Measurements from ENCODE around the gene TNC.

The TNC gene

DNA sequence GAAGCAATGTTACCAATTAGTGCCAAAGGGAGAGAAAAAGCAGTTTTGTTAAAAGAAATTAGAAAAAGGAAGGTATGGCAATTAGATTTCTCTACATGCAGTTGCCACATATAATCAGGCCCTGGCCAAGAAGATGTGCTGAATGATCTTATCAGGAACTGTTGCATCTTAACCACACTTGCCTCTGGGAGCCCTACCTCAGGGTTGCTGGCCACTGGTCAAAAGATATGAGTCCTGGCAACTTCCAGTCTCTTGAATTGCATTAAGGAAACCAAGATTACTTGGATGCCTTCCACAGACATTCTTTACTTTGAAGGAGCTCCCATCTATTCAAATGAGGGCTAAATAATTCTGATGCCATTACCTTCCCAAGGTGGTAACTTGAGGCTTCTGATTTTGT is 60.4 kb downstream of the TNC start:
- Histone ChIP-seq H3K4me1 (ENCODE audit: control insufficient read depth, insufficient read depth, low read length) (no peaks in the 10 kb centered on the region), H3K9me3 (ENCODE audit: control insufficient read depth, insufficient read depth, low read length) (no peaks in the 10 kb centered on the region), H3K9ac (ENCODE audit: low read depth, low read length) (no peak overlapping the region), H3K27ac (ENCODE audit: low read depth, low read length) (no peak overlapping the region), H3K27me3 (ENCODE audit: control insufficient read depth, insufficient read depth, low read length) (no peaks in the 10 kb centered on the region), H3K36me3 (ENCODE audit: control insufficient read depth, insufficient read depth, low read length) (no peaks in the 10 kb centered on the region), H3K4me3 (ENCODE audit: low read depth, low read length) (no peak overlapping the region)

DNA sequence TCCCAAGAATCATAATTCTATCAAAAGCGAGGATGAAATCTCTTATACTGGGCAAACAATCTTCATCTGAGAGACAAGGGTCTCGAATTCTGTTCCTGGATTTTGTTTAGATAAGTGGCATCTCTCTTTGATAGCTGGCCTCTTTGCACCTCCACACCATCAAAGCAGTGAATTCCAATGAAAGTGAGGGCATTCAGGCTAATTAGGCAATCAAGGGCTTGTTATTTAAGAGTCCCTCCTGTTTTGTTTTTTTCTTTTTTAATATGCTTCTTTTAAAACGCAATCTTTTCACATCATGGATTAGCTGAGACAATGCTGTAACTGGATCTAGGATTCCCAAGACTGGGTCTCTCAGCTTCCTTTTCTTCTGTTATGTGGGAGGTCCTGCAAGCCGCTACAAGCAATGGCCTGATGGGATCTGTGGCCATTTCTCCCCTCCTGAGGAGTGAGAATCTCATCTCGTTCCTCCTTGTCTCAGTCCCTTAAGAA is 67.9 kb downstream of the TNC start:
- no peak overlapping the region for H3K9ac ChIP-seq (ENCODE audit: low read depth, low read length)

DNA sequence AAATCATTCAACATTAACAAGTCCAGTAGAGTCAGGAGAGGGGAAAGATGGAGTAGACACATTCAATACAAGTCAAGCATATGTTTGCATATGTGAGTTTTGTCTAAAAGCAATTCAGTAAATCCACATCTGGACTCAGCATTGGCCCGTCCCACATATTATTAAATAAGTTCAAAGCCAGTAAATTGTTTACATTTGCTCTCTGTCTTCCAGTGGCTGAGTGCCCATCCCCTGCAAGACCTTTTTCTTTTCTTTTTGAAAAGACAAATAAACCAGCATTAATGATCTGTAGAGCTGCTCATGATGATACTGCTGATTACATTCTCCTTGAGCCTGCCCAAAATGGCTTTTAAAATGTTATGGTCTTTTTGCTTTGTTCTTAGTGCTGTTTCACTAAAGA is 71.1 kb downstream of the TNC start:
- Histone ChIP-seq H3K4me1 (ENCODE audit: control insufficient read depth, insufficient read depth, low read length) (0 out of 2 replicates have a peak, but pooled peaks cover 4% of the 10 kb centered on the region), H3K27me3 (ENCODE audit: control insufficient read depth, insufficient read depth, low read length) (no peaks in the 10 kb centered on the region), H3K9me3 (ENCODE audit: control insufficient read depth, insufficient read depth, low read length) (no peaks in the 10 kb centered on the region), H3K4me3 (ENCODE audit: low read depth, low read length) (no peak overlapping the region), H3K9ac (ENCODE audit: low read depth, low read length) (no peak overlapping the region), H3K27ac (ENCODE audit: low read depth, low read length) (no peak overlapping the region), H3K36me3 (ENCODE audit: control insufficient read depth, insufficient read depth, low read length) (no peaks in the 10 kb centered on the region)

More for the DNA sequence above, 67.9 kb downstream of the TNC start:
- H3K27ac ChIP-seq (ENCODE audit: low read depth, low read length): peak overlapping the region; percentile 3
- H3K4me3 ChIP-seq (ENCODE audit: low read depth, low read length): no peak overlapping the region
- H3K9me3 ChIP-seq (ENCODE audit: control insufficient read depth, insufficient read depth, low read length): no peaks in the 10 kb centered on the region
- H3K27me3 ChIP-seq (ENCODE audit: control insufficient read depth, insufficient read depth, low read length): no peaks in the 10 kb centered on the region
- 0 out of 2 replicates have a peak, but pooled peaks cover 4% of the 10 kb centered on the region for H3K4me1 ChIP-seq (ENCODE audit: control insufficient read depth, insufficient read depth, low read length)
- H3K36me3 ChIP-seq (ENCODE audit: control insufficient read depth, insufficient read depth, low read length): no peaks in the 10 kb centered on the region

DNA sequence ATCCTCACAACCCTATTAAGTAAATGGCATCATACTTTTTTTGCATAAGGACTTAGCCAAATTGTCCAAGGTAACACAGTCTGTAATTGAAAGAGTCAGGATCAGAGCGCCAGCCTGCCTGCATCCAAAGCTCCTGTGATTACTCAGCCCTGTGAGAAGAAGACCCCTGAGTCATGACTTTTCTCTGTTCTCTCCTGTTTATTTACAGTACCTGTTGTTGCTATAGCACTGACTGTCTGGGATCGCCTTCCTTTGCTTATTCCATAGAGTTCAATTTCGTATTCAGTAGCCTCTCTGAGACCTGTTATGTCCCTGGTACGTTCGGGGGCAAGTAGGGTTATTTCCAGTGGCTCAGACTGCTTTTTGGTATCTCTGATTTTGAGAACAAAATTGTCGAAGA is 71.8 kb downstream of the TNC start:
- Histone ChIP-seq H3K9me3 (ENCODE audit: control insufficient read depth, insufficient read depth, low read length) (no peaks in the 10 kb centered on the region), H3K9ac (ENCODE audit: low read depth, low read length) (no peak overlapping the region), H3K4me1 (ENCODE audit: control insufficient read depth, insufficient read depth, low read length) (0 out of 2 replicates have a peak, but pooled peaks cover 4% of the 10 kb centered on the region), H3K36me3 (ENCODE audit: control insufficient read depth, insufficient read depth, low read length) (no peaks in the 10 kb centered on the region), H3K27me3 (ENCODE audit: control insufficient read depth, insufficient read depth, low read length) (no peaks in the 10 kb centered on the region), H3K4me3 (ENCODE audit: low read depth, low read length) (no peak overlapping the region), H3K27ac (ENCODE audit: low read depth, low read length) (no peak overlapping the region)

DNA sequence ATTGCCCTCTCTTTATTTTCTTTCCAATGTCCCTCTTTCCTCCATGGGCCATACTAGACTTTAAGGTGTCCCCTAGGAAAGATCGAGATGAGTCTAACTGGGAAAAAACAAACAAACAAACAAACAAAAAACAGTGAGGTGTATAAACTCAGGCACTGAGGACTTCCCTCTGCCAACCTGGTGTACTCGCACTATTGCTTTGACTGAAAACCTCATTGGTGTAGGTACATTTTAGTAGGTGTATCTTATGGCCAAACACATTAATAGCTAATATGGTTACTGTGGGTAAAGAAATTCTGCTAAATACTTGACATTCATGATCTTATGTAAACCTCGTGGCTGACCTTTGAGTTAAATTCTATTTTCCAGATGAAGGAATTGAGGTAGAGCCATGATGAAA is 74.3 kb downstream of the TNC start:
- Histone ChIP-seq H3K9me3 (ENCODE audit: control insufficient read depth, insufficient read depth, low read length) (no peaks in the 10 kb centered on the region), H3K27me3 (ENCODE audit: control insufficient read depth, insufficient read depth, low read length) (no peaks in the 10 kb centered on the region), H3K9ac (ENCODE audit: low read depth, low read length) (no peak overlapping the region), H3K27ac (ENCODE audit: low read depth, low read length) (no peak overlapping the region), H3K4me3 (ENCODE audit: low read depth, low read length) (no peak overlapping the region), H3K36me3 (ENCODE audit: control insufficient read depth, insufficient read depth, low read length) (no peaks in the 10 kb centered on the region), H3K4me1 (ENCODE audit: control insufficient read depth, insufficient read depth, low read length) (no peaks in the 10 kb centered on the region)

DNA sequence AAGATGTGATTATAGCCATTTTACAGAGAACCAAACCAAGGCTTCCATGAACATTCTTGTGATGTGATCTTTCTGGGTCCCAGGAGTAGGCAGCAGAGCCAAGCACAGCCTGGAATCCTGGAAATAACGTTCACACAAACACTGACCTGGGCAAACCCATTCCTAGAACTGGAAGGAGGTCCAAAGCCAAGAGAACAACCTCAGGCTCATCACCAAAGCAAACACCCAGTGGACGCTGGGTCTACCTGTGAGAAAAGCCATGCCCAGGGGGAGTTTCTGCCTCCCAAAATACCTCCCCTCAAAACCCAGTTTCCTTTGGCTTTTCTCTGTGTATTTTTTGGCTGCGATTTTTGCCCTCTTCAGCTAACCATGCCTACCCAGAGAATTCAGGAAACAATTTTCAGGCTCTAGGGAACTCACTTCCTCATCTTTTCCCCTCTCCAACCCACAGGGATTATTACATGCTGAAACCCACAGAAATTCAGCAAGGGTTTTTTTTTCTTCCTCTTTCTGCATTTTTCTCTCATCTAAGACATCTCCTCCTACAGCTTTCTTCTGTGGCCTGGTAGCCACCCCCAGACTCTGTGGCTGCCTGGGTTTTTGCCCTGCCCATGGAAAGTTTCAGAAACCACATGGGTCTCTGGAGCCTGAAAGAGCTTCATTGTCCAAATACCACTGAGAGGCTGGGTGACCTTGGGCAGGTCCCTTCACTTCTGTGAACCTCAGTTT is 75.0 kb downstream of the TNC start:
- Histone ChIP-seq H3K9me3 (ENCODE audit: control insufficient read depth, insufficient read depth, low read length) (no peaks in the 10 kb centered on the region), H3K4me1 (ENCODE audit: control insufficient read depth, insufficient read depth, low read length) (no peaks in the 10 kb centered on the region), H3K36me3 (ENCODE audit: control insufficient read depth, insufficient read depth, low read length) (no peaks in the 10 kb centered on the region), H3K27ac (ENCODE audit: low read depth, low read length) (no peak overlapping the region), H3K9ac (ENCODE audit: low read depth, low read length) (no peak overlapping the region), H3K4me3 (ENCODE audit: low read depth, low read length) (no peak overlapping the region), H3K27me3 (ENCODE audit: control insufficient read depth, insufficient read depth, low read length) (no peaks in the 10 kb centered on the region)

DNA sequence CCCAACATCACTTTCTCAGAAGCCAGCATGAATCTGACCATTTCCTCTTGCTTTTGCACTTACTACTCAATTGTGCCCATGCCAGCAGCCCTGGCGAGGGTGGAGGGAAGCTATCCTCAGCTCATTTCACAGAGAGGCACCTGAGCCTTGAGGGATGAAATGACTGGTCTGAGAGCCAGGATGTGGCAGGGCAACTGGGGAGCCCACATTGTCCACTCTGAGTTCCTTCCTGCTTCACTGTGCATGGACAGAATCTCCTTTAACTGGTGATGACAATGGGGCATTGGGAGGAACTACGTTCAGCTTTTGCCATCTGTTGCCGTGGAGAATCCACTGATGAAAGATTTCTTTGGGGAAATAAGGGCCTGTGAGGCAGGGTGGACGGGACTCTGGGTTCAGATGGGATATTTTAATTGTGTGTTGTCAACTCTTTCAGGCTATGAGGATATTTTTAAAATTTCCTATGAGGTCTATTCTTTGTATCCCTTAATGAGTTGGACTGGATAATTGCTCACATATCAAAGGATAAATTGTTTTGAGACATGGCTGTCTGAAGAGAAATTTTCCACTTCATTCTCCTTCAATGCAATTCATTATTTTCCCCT is 78.3 kb downstream of the TNC start:
- Histone ChIP-seq H3K9ac (ENCODE audit: low read depth, low read length) (no peak overlapping the region), H3K4me1 (ENCODE audit: control insufficient read depth, insufficient read depth, low read length) (no peaks in the 10 kb centered on the region), H3K27ac (ENCODE audit: low read depth, low read length) (no peak overlapping the region), H3K9me3 (ENCODE audit: control insufficient read depth, insufficient read depth, low read length) (no peaks in the 10 kb centered on the region), H3K36me3 (ENCODE audit: control insufficient read depth, insufficient read depth, low read length) (no peaks in the 10 kb centered on the region), H3K4me3 (ENCODE audit: low read depth, low read length) (no peak overlapping the region), H3K27me3 (ENCODE audit: control insufficient read depth, insufficient read depth, low read length) (no peaks in the 10 kb centered on the region)

DNA sequence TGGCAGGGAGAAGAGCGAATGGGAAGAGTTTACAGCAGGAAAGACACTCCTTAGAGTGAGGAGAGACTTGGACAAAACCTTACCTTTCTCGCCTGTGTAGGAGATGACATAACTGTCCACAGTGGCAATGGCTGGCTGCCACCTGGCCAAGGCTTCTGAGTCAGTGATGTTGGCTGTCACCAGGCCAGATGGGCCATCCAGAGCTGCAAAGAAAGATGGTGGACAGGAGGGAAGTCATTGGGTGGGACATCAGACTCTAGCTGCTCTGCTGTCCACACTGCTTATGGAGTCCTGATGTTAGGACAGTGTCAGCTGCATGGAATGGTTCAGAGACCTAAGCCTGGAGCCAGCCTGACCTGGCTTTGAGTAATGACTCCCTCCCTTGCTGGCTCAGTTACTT is 79.8 kb downstream of the TNC start:
- Histone ChIP-seq H3K4me1 (ENCODE audit: control insufficient read depth, insufficient read depth, low read length) (no peaks in the 10 kb centered on the region), H3K27me3 (ENCODE audit: control insufficient read depth, insufficient read depth, low read length) (no peaks in the 10 kb centered on the region), H3K36me3 (ENCODE audit: control insufficient read depth, insufficient read depth, low read length) (no peaks in the 10 kb centered on the region), H3K9me3 (ENCODE audit: control insufficient read depth, insufficient read depth, low read length) (no peaks in the 10 kb centered on the region), H3K9ac (ENCODE audit: low read depth, low read length) (no peak overlapping the region), H3K27ac (ENCODE audit: low read depth, low read length) (no peak overlapping the region), H3K4me3 (ENCODE audit: low read depth, low read length) (no peak overlapping the region)

DNA sequence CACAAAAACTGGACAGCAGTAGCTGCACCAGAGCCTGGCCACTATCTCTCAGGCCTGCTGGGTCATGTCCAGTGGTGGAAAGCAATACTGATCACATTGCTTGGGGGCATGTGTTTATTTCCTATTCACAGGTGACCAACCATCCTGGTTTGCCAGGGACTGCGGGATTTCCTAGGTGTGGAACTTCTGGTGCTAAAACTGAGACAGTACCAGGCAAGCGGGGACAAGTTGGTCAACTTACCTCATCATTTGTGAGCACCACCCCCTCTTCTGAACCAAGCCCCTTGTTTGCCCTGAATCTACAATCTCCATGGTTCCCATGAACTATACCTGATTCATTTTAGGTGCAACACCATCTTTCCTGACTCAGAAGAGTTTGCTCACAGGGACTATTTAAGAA is 81.3 kb downstream of the TNC start:
- no peaks in the 10 kb centered on the region for H3K4me1 ChIP-seq (ENCODE audit: control insufficient read depth, insufficient read depth, low read length)
- no peak overlapping the region for H3K4me3 ChIP-seq (ENCODE audit: low read depth, low read length)
- no peak overlapping the region for H3K27ac ChIP-seq (ENCODE audit: low read depth, low read length)
- H3K9ac ChIP-seq (ENCODE audit: low read depth, low read length): no peak overlapping the region
- no peaks in the 10 kb centered on the region for H3K36me3 ChIP-seq (ENCODE audit: control insufficient read depth, insufficient read depth, low read length)
- H3K9me3 ChIP-seq (ENCODE audit: control insufficient read depth, insufficient read depth, low read length): no peaks in the 10 kb centered on the region
- H3K27me3 ChIP-seq (ENCODE audit: control insufficient read depth, insufficient read depth, low read length): no peaks in the 10 kb centered on the region

DNA sequence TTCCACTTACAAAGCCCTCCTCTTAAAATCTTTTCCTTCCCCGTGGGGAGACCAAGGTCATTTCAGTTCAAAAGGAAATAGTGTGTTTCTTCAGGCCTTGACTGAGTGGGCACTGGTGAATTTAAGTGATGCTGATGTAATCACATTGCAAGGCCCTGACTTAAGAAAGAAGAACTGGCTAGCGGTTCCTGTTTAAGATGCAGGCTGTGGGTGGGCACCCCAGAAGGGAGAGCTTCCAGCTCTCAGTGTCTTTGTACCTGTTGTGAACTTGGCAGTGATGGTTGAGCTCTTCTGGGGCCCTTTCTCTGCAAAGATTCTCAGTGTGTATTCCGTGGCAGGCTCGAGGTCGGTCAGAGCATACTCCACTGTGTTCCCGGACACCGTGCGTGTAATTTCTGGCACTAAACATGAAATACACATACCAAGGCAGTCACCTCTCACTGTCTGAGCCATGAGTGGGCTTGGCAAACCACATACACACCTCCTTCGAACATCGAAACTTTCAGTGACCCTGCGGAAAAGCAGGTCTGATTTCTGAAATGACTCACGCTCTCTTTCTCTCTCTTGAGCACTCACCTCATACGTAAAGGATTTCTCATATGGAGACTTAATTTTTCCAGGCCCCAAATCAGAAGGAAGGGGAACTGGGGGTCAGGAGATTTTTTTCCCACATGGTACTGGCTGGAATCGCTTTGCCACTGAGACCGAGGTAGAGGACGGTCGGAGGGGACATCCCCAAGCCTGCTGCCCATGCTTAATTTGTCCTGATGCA is 81.9 kb downstream of the TNC start:
- Histone ChIP-seq H3K27me3 (ENCODE audit: control insufficient read depth, insufficient read depth, low read length) (no peaks in the 10 kb centered on the region), H3K4me3 (ENCODE audit: low read depth, low read length) (no peak overlapping the region)

DNA sequence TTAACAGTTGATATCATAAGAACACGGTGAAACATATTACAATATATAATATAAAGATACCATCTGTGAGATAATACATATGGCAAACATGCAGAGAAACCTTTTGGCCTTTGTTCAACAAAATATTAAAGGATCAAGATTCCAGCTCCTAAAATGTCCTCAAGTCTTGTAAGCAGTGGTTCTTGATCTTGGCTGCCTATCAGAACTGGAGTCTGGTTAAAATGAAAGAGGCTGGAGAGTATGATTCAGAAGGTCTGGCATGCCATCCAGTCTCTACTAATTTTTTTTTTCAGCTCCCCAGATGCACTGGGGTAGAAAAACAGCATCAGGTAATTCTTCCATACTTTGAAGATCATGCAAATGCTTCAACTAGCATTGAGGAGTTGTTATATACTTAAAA is 83.2 kb downstream of the TNC start:
- no peak overlapping the region for H3K4me3 ChIP-seq (ENCODE audit: low read depth, low read length)
- H3K27ac ChIP-seq (ENCODE audit: low read depth, low read length): no peak overlapping the region
- no peaks in the 10 kb centered on the region for H3K36me3 ChIP-seq (ENCODE audit: control insufficient read depth, insufficient read depth, low read length)
- no peaks in the 10 kb centered on the region for H3K4me1 ChIP-seq (ENCODE audit: control insufficient read depth, insufficient read depth, low read length)
- H3K9ac ChIP-seq (ENCODE audit: low read depth, low read length): no peak overlapping the region
- H3K9me3 ChIP-seq (ENCODE audit: control insufficient read depth, insufficient read depth, low read length): no peaks in the 10 kb centered on the region
- no peaks in the 10 kb centered on the region for H3K27me3 ChIP-seq (ENCODE audit: control insufficient read depth, insufficient read depth, low read length)

More for the DNA sequence above, 81.9 kb downstream of the TNC start:
- H3K4me1 ChIP-seq (ENCODE audit: control insufficient read depth, insufficient read depth, low read length): no peaks in the 10 kb centered on the region
- H3K9me3 ChIP-seq (ENCODE audit: control insufficient read depth, insufficient read depth, low read length): no peaks in the 10 kb centered on the region
- no peak overlapping the region for H3K9ac ChIP-seq (ENCODE audit: low read depth, low read length)
- no peak overlapping the region for H3K27ac ChIP-seq (ENCODE audit: low read depth, low read length)
- no peaks in the 10 kb centered on the region for H3K36me3 ChIP-seq (ENCODE audit: control insufficient read depth, insufficient read depth, low read length)

All from HUES48 (cell line).